ENCODE measurements around the gene TMEM132D.
"Not testable (repeated sequence)": the region's sequence is repeated elsewhere in the genome, so short reads cannot be mapped to it uniquely, and the experiment has no call there.

TMEM132D gene

DNA sequence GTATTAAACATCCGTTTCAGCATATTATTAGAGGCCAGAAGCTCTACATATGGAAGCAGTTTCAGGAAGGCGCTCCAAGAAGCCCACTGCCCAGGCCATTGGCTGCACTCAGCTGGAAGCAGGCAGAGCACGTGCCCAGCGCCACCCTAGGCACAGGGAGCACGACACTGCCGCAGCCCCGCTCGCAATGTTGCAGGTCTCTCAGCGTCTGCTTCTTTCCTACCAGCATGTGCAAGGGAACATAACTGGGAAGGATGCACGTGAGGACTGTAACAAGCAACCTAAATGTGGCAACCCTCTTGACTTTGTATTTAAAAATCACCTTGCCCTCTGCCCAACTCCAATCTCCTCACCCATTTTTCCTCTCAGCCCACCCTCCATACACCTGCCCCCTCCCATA lies 3.5 kb downstream of the TMEM132D start:
- H3K4me1 ChIP-seq, result no peaks in the 10 kb centered on the region
- no peaks in the 10 kb centered on the region for H3K9me3 ChIP-seq
- no peak overlapping the region for H3K4me3 ChIP-seq
- DNase-seq (ENCODE audit: low spot score in 2 of 2), result no peak
- in situ Hi-C loops (cut with MboI; ENCODE audit: low sequenced_read_pairs), result no loop called here
- no peaks in the 10 kb centered on the region for H3K36me3 ChIP-seq (replicated peaks)
- no peaks in the 10 kb centered on the region for H3K27me3 ChIP-seq (ENCODE audit: low read depth)

DNA sequence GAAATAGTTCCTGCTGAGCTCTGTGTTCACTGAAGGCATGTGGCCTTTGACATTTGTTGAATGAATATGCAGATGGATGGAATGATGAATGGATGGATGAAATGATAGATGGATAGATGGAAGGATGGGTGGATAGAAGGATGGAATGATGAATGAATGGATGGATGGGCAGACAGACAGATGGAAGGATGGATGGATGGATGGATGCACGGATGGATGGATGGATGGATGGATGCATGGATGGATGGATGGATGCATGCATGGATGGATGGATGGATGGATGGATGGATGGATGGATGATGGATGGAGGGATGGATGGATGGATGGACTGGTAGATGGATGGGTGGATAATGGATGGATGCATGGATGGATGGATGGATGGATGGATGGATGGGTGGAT lies 4.8 kb downstream of the TMEM132D start:
- H3K36me3 ChIP-seq (replicated peaks); in situ Hi-C loops (cut with MboI; ENCODE audit: low sequenced_read_pairs); H3K9me3 ChIP-seq; H3K27me3 ChIP-seq (ENCODE audit: low read depth); H3K4me1 ChIP-seq; H3K4me3 ChIP-seq; DNase-seq (ENCODE audit: low spot score in 2 of 2): not testable (repeated sequence)

DNA sequence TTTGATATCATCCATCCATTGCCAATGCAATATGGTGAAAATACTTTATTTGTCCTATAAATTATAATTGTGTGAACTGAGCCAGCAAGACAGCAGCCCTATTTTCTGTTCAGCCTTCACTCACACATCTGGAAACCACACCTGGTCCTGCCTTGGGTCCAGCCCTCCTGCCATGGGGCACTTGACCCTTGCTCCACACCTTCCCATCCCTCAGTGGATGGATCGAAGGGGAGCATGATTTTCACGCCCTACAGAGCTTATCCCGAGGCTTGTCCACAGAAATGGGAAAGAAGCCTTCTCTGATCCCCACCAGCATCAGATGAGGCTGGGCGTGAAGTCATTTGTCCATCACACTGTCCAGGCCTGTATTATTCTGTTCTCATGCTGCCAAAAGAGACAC lies 10.1 kb downstream of the TMEM132D start:
- no peaks in the 10 kb centered on the region for H3K36me3 ChIP-seq (replicated peaks)
- in situ Hi-C loops (cut with MboI; ENCODE audit: low sequenced_read_pairs), result no loop called here
- no peaks in the 10 kb centered on the region for H3K4me1 ChIP-seq
- no peak overlapping the region for H3K4me3 ChIP-seq
- no peaks in the 10 kb centered on the region for H3K27me3 ChIP-seq (ENCODE audit: low read depth)
- no peak for DNase-seq (ENCODE audit: low spot score in 2 of 2)
- no peaks in the 10 kb centered on the region for H3K9me3 ChIP-seq

DNA sequence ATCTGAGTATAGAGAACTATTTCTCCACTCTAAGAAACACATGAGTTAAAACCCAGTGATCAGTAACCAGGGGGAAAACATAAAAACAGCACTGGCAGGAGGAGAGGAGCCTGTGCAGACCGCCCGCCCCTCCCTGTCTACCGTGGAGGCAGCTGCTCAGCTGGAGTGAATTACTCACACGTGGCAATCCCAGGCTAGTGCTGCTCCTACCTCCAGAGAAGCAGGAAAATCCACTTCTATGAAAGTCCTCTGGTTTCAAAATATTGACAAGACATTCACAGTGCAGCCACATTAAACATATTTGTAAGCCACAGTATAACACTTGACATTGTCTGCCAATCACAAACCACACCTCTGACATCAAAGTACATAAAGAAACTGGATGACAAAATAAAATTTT lies 16.7 kb downstream of the TMEM132D start:
- H3K36me3 ChIP-seq (replicated peaks), result no peaks in the 10 kb centered on the region
- H3K27me3 ChIP-seq (ENCODE audit: low read depth), result no peaks in the 10 kb centered on the region
- no peaks in the 10 kb centered on the region for H3K4me1 ChIP-seq
- H3K4me3 ChIP-seq, result no peak overlapping the region
- in situ Hi-C loops (cut with MboI; ENCODE audit: low sequenced_read_pairs), result no loop called here
- no peak for DNase-seq (ENCODE audit: low spot score in 2 of 2)
- H3K9me3 ChIP-seq, result no peaks in the 10 kb centered on the region

DNA sequence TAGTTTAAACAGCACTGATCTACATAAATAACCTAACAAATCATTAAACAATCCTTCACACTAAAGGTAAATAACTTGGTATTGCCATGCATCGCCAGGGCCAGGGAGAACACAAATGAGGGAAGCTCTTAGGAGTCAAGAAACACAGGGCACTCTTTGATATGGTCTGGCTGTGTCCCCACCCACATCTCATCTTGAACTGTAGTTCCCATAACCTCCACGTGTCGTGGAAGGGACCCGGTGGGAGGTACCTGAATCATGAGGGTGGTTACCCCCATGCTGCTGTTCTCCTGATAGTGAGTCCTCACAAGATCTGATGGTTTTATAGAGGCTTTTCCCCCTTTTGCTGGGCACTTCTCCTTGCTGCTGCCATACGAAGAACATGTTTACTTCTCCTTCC lies 17.3 kb downstream of the TMEM132D start:
- Histone ChIP-seq H3K4me1 (no peaks in the 10 kb centered on the region), H3K9me3 (no peaks in the 10 kb centered on the region), H3K4me3 (no peak overlapping the region), H3K27me3 (ENCODE audit: low read depth) (no peaks in the 10 kb centered on the region), H3K36me3 (replicated peaks) (no peaks in the 10 kb centered on the region)
- in situ Hi-C loops (cut with MboI; ENCODE audit: low sequenced_read_pairs), result no loop called here
- DNase-seq (ENCODE audit: low spot score in 2 of 2), result no peak

DNA sequence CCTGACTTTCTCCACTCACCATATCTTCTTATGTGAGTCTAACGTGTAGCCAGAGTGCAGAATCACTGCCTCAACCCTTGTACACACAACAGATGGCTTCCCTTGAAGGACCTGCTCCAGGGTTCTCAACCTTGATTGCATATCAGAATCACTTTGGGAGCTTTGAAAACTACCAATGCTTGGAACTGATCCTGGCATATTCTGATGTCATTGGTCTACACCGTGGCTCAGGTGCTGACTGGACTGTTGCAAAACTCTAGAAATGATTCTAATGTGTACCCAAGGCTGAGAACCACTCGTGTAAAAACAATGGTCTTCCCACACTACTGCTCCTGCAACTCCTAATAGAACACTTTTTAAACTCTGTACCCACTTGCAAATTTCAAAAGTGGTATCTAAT lies 18.5 kb downstream of the TMEM132D start:
- in situ Hi-C loops (cut with MboI; ENCODE audit: low sequenced_read_pairs), result no loop called here
- Histone ChIP-seq H3K27me3 (ENCODE audit: low read depth) (no peaks in the 10 kb centered on the region), H3K4me1 (no peaks in the 10 kb centered on the region), H3K4me3 (no peak overlapping the region), H3K9me3 (no peaks in the 10 kb centered on the region), H3K36me3 (replicated peaks) (no peaks in the 10 kb centered on the region)
- DNase-seq (ENCODE audit: low spot score in 2 of 2), result no peak

DNA sequence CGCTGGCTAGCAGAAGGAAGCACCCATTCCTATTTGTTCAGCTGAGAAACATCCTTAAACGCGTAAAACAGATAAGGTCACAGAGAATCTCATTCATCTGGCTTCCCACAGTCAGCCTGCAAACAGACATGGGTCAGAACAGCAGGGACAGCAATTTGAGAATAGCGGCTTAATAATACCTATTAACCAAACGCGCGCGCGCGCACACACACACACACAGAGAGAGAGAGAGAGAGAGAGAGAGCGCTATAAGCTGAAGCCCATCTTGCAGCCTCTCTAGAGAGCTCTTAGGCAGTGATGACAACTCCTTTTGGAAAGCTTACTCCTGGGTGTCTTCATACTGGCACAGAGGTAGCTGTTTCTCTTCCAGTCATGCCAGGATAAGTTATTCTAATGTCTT lies 26.4 kb downstream of the TMEM132D start:
- DNase-seq (ENCODE audit: low spot score in 2 of 2), result no peak
- H3K4me1 ChIP-seq, result no peaks in the 10 kb centered on the region

DNA sequence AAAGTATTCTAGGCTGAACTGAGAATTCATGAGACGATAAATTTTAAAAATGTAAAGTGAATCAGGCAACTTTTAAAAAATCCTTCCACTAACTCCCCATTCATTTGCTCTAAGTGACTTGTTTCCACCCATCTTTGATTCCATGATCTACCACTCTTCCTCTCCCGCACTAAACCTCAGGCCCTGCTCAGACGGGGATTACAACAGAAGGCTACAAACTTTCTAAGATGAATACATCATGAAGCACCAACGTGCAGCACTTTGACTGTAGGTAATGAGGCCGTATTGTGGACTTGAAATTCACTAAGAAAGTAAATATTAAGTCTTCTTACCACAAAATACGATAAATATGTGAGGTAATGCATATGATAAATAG lies 30.0 kb downstream of the TMEM132D start:
- Histone ChIP-seq H3K36me3 (replicated peaks) (no peaks in the 10 kb centered on the region), H3K4me1 (no peaks in the 10 kb centered on the region), H3K4me3 (no peak overlapping the region), H3K9me3 (no peaks in the 10 kb centered on the region), H3K27me3 (ENCODE audit: low read depth) (no peaks in the 10 kb centered on the region)
- in situ Hi-C loops (cut with MboI; ENCODE audit: low sequenced_read_pairs), result no loop called here
- no peak for DNase-seq (ENCODE audit: low spot score in 2 of 2)

More for the DNA sequence above, 26.4 kb downstream of the TMEM132D start:
- Histone ChIP-seq H3K9me3 (no peaks in the 10 kb centered on the region), H3K27me3 (ENCODE audit: low read depth) (no peaks in the 10 kb centered on the region), H3K4me3 (no peak overlapping the region), H3K36me3 (replicated peaks) (no peaks in the 10 kb centered on the region)
- in situ Hi-C loops (cut with MboI; ENCODE audit: low sequenced_read_pairs), result no loop called here

DNA sequence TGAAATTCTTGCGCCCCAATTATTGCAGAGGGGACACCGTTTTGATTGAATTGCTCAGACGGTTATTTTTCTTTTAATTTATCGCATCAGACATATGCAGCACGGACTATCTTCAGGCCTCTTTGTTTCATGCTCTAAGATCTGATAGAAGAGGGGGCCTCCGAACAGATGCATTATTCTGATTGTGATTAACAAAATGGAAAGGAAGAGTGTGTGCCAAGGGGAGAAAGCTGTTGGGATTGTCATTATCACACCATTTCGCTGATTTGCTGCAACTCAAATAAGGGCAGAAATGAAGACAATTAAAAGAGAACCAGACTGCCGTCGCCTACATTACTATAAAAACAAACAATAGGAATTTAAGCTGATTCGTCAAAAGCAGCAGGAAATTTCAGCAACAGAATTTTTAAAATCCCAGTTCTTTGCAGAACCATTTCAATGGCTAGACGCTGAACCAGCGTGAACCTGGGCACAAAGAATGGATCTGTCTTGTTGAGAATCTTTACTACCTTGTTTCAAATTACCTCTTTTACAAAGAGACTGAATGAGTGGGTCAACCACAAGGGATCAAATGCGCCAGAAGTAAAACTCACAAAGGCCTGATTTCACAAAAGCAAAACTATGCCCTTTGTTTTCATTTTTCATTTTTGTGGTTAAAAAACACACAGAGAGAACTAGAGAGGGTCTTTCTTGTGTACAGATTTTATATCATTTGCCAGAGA lies 30.6 kb downstream of the TMEM132D start:
- in situ Hi-C loops (cut with MboI; ENCODE audit: low sequenced_read_pairs), result no loop called here
- no peak overlapping the region for H3K4me3 ChIP-seq
- DNase-seq (ENCODE audit: low spot score in 2 of 2), result no peak

DNA sequence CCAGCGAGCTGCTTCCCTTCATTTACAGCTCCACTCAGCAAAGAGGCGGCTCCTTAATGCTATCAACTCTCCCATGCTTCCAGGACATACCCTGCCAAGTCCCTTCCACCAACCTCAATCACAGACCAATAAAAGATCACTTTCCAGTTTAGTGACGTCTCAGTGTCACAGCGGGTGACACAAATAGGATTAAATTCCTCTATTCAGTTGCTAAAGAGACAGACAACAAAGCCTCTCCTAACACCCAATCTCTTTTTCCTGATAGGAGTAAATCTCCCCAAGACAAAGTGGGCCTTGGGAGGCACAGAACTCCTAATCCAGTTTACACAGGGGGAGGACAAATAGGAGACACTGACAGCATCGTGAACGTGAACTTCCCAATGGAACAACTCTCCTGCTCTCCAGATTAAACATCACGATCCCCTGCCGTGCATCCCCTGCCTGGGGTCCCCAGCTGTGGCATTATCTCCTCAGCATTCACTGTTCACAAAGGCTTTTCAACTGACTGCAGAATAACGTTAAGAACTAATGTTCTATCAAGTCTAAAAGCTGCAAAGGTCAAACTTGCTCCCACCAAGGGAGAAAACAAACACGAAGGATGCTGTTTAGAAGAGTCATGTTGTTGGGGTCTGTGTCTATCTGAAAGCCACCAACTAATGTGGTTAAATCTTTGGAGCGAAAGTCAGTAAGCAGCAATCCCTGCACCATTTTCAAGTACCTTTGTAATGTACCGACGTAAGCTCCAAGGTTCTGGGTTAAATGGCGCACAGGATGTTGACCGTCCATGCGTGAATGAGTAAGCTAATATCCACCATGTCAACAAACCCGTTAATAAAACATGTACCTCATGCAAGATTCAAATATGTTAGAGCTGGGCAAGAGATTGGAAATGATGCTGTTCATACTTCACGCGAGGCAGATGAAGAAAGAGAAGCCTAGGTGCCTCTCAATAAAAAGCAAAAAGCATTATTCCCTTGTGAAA lies 31.5 kb downstream of the TMEM132D start:
- H3K9me3 ChIP-seq, result no peaks in the 10 kb centered on the region
- no peak for DNase-seq (ENCODE audit: low spot score in 2 of 2)

More for the DNA sequence above, 30.6 kb downstream of the TMEM132D start:
- H3K4me1 ChIP-seq, result no peaks in the 10 kb centered on the region
- no peaks in the 10 kb centered on the region for H3K9me3 ChIP-seq
- no peaks in the 10 kb centered on the region for H3K36me3 ChIP-seq (replicated peaks)
- H3K27me3 ChIP-seq (ENCODE audit: low read depth), result no peaks in the 10 kb centered on the region

DNA sequence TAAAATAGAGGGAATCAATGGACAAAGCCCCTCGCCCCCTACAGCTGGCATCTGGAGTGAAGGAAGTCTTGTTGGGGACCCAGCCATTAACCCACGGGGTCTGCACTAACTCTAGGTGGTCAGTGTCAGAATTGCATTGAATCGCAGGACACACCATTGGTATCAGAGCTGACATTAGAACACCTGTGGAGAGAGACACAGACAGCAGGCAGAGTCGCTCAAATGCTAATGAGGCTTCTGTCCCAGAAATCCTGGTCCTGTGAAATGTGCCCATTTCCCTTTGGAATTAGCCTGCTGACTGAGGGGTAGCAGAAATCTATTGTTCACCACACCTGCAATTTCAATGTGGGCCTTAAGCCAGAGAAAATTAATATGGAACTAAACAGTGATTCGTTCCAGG lies 33.0 kb downstream of the TMEM132D start:
- no peaks in the 10 kb centered on the region for H3K9me3 ChIP-seq
- no peak for DNase-seq (ENCODE audit: low spot score in 2 of 2)
- in situ Hi-C loops (cut with MboI; ENCODE audit: low sequenced_read_pairs), result no loop called here
- H3K27me3 ChIP-seq (ENCODE audit: low read depth), result no peaks in the 10 kb centered on the region
- no peaks in the 10 kb centered on the region for H3K36me3 ChIP-seq (replicated peaks)
- H3K4me3 ChIP-seq, result no peak overlapping the region
- no peaks in the 10 kb centered on the region for H3K4me1 ChIP-seq

More for the DNA sequence above, 31.5 kb downstream of the TMEM132D start:
- Histone ChIP-seq H3K4me1 (no peaks in the 10 kb centered on the region), H3K4me3 (no peak overlapping the region), H3K36me3 (replicated peaks) (no peaks in the 10 kb centered on the region), H3K27me3 (ENCODE audit: low read depth) (no peaks in the 10 kb centered on the region)
- in situ Hi-C loops (cut with MboI; ENCODE audit: low sequenced_read_pairs), result no loop called here

DNA sequence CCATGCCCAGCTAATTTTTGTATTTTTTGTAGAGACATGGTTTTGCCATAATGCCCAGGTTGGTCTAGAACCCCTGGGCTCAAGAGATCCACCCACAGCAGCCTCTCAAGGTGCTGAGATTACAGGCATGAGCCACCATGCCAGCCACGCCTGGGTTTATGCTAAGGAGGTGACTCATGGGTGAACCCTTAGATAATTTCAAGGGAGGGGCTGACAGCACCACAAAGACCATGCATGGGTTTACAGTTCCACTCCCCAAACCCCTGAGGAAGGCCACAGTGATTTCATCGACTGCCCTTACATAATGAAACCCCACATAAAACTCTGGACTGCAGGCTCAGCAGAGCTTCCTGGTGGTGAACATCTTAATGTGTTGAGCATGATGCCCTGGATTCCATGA lies 33.7 kb downstream of the TMEM132D start:
- in situ Hi-C loops (cut with MboI; ENCODE audit: low sequenced_read_pairs), result no loop called here
- H3K4me1 ChIP-seq, result no peaks in the 10 kb centered on the region
- H3K27me3 ChIP-seq (ENCODE audit: low read depth), result no peaks in the 10 kb centered on the region
- no peak for DNase-seq (ENCODE audit: low spot score in 2 of 2)
- no peak overlapping the region for H3K4me3 ChIP-seq
- no peaks in the 10 kb centered on the region for H3K36me3 ChIP-seq (replicated peaks)
- no peaks in the 10 kb centered on the region for H3K9me3 ChIP-seq

DNA sequence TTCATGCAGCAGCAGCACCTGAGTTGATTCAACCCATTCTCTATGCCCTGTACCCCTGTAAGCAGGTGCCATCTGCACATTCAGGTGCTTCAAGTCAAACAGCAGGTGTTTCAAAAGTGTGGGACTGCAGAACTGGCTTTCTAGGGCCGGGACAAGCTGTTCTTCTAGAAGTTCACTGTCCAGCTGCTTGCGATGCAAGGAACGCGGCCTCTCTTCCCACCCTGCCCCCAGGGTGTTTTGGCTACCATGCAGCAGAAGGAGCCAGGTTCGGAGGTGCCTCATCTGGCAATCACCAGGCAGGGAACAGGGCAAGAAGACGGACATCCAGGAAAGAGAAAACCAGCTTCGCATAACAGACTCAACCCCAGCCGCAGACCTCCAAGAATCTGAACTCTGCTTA lies 35.2 kb downstream of the TMEM132D start:
- H3K4me1 ChIP-seq, result no peaks in the 10 kb centered on the region
- H3K4me3 ChIP-seq, result no peak overlapping the region
- in situ Hi-C loops (cut with MboI; ENCODE audit: low sequenced_read_pairs), result no loop called here
- no peak for DNase-seq (ENCODE audit: low spot score in 2 of 2)
- no peaks in the 10 kb centered on the region for H3K27me3 ChIP-seq (ENCODE audit: low read depth)
- H3K9me3 ChIP-seq, result no peaks in the 10 kb centered on the region
- H3K36me3 ChIP-seq (replicated peaks), result no peaks in the 10 kb centered on the region

DNA sequence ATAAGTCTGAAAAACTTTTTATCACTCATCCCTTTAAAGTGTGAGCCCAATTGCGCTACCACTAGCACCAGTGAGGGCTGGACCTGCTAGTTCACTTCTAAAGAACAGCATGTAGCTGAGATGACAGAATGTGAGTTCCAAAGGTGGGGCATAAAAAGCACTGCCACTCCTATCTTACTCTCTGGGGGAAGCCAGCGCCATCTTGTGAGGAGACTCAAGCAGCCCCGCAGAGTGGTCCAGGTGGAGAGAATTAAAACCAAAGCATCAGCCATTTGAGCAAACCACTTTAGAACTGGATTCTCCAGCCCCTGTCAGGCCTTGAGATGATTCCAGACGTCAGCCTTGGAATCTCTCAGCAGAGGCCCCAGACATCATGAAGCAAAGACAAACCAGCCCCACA lies 39.9 kb downstream of the TMEM132D start:
- H3K27me3 ChIP-seq (ENCODE audit: low read depth), result no peaks in the 10 kb centered on the region
- in situ Hi-C loops (cut with MboI; ENCODE audit: low sequenced_read_pairs), result no loop called here
- no peaks in the 10 kb centered on the region for H3K4me1 ChIP-seq
- no peaks in the 10 kb centered on the region for H3K9me3 ChIP-seq
- H3K36me3 ChIP-seq (replicated peaks), result no peaks in the 10 kb centered on the region
- H3K4me3 ChIP-seq, result no peak overlapping the region
- DNase-seq (ENCODE audit: low spot score in 2 of 2), result no peak

Data from HAP-1 (cell line).